Chondrocyte (in vitro differentiated cells): Measurements from ENCODE around the gene KMT5B. TPM values are rescaled to one million over a fixed set of nuclear protein-coding genes. Genes with fewer than 3 reads are reported as not detected.

Experiments used
- DNase-seq: peaks from one replicate; pipeline ENCODE4 v3.0.0; 2021; ENCODE audit warnings: mixed read lengths, low spot score
- H3K27ac Mint-ChIP-seq: one replicate; pipeline ENCODE4 v1.8.0; 2021; ENCODE audit warnings: mild to moderate bottlenecking, moderate library complexity, mixed read lengths; ENCODE audit not compliant: unreplicated experiment
- H3K27me3 Mint-ChIP-seq: 2 replicates; pipeline ENCODE4 v1.8.0; 2021; ENCODE audit warnings: low read depth, mixed read lengths
- H3K36me3 Mint-ChIP-seq: 2 replicates; pipeline ENCODE4 v1.8.0; 2021; ENCODE audit warnings: low read depth, mixed read lengths
- H3K4me1 Mint-ChIP-seq: 2 replicates; pipeline ENCODE4 v1.8.0; 2021; ENCODE audit warnings: low read depth, mild to moderate bottlenecking, mixed read lengths
- H3K4me3 Mint-ChIP-seq: one replicate; pipeline ENCODE4 v1.8.0; 2021; ENCODE audit warnings: mild to moderate bottlenecking, moderate library complexity, mixed read lengths; ENCODE audit not compliant: unreplicated experiment
- H3K9me3 Mint-ChIP-seq: 2 replicates; pipeline ENCODE4 v1.8.0; 2021; ENCODE audit warnings: low read depth, mixed read lengths
- total RNA-seq: library from RNA; stranded (reverse); gene quantifications from 3 replicates; pipeline ENCODE4 v1.2.1, GENCODE V29; 2021
- TF ChIP-seq, protein P1 (sequence below): fragments of 200-600 bp; sonication (generic); IDR thresholded peaks from 2 replicates; pipeline ENCODE4 v1.5.0; 2021; ENCODE audit warnings: antibody characterized with exemption, mild to moderate bottlenecking, moderate library complexity

KMT5B gene
- total RNA-seq, 1 donor from 2014 or later: 44.4 TPM

DNA sequence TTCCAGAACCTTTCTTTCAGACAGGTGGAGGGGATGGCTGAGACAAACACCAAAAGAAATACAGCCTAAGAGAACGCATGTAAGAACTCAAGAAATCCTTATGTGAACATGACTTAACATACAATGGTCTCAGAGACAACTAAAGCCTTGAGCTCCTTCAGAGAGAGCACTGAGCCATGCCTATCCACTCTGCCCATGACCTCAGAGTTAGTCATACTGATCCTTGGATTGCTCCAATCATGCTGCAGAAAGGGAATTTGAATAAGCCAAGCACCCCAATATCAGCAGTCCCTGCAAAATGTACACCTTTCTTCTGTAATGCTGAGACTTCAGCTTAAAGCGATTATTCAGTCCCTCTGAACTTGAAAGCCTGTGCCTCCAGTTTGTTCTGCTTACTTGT is 48.7 kb downstream of the KMT5B start:
- no peak overlapping the region for H3K27ac Mint-ChIP-seq
- H3K27me3 Mint-ChIP-seq: no peaks in the 10 kb centered on the region
- DNase-seq: no peak

DNA sequence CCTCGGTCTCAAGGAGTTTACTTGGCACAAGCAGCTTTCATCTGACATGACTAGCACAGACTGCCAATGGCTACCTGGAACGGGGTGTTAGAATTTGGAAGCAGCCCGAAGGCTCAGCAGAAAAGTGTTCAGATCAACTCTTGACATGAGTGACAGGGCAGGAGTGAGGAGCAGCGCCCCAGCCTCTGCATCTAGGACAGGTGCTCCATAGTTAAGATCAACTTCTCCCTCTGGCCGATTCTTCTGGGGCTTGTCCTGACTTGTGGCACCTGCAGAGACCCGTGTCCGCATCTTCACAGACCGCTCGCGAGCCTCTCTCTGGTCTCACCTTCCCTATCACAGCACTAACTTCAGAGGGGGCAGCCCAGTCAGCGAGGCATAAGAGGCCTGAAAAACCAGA is 49.4 kb downstream of the KMT5B start:
- no peak for DNase-seq
- no peak overlapping the region for H3K4me3 Mint-ChIP-seq
- no peak overlapping the region for H3K27ac Mint-ChIP-seq
- no peaks in the 10 kb centered on the region for H3K9me3 Mint-ChIP-seq
- no peaks in the 10 kb centered on the region for H3K27me3 Mint-ChIP-seq
- TF ChIP-seq, protein P1, sequence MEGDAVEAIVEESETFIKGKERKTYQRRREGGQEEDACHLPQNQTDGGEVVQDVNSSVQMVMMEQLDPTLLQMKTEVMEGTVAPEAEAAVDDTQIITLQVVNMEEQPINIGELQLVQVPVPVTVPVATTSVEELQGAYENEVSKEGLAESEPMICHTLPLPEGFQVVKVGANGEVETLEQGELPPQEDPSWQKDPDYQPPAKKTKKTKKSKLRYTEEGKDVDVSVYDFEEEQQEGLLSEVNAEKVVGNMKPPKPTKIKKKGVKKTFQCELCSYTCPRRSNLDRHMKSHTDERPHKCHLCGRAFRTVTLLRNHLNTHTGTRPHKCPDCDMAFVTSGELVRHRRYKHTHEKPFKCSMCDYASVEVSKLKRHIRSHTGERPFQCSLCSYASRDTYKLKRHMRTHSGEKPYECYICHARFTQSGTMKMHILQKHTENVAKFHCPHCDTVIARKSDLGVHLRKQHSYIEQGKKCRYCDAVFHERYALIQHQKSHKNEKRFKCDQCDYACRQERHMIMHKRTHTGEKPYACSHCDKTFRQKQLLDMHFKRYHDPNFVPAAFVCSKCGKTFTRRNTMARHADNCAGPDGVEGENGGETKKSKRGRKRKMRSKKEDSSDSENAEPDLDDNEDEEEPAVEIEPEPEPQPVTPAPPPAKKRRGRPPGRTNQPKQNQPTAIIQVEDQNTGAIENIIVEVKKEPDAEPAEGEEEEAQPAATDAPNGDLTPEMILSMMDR: no peak
- peaks cover 24% of the 10 kb centered on the region for H3K36me3 Mint-ChIP-seq
- peaks cover 8% of the 10 kb centered on the region for H3K4me1 Mint-ChIP-seq

More for the DNA sequence above, 48.7 kb downstream of the KMT5B start:
- Mint-ChIP-seq H3K36me3 (peaks cover 26% of the 10 kb centered on the region), H3K9me3 (no peaks in the 10 kb centered on the region), H3K4me1 (peaks cover 8% of the 10 kb centered on the region), H3K4me3 (no peak overlapping the region)
- TF ChIP-seq, protein P1: no peak

DNA sequence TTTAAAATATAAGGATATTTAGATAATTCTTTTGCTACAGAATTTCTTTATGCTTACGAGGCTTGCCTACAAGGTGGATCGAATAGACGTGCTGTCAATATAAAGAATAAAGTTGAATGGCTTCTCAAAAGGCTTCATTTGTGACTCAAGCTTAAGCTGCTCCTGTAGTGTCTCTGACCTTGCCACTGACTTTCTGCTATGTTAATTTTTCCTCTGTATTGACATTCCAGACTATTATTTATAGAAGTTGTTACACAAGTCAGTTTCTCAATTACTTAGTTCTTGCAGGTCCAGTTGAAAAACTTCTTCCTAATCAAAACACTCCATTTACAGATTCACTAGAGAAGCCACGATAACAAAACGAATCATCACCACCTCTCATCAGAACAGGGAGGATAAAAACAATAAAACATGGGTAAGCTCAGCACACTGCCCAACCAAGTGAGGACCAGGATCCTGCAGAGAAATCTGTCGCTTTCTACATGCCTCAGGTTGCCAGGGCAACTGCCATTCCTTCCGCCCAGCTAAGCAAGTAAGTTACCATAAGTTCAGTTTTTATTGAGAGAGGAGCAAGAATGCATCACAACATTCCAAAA is 52.9 kb downstream of the KMT5B start:
- H3K4me3 Mint-ChIP-seq: no peak overlapping the region
- H3K4me1 Mint-ChIP-seq: peaks cover 8% of the 10 kb centered on the region
- peaks cover 36% of the 10 kb centered on the region for H3K36me3 Mint-ChIP-seq
- DNase-seq: no peak
- H3K27ac Mint-ChIP-seq: peak overlapping the region; percentile 8
- H3K27me3 Mint-ChIP-seq: no peaks in the 10 kb centered on the region
- TF ChIP-seq, protein P1: no peak
- H3K9me3 Mint-ChIP-seq: no peaks in the 10 kb centered on the region

DNA sequence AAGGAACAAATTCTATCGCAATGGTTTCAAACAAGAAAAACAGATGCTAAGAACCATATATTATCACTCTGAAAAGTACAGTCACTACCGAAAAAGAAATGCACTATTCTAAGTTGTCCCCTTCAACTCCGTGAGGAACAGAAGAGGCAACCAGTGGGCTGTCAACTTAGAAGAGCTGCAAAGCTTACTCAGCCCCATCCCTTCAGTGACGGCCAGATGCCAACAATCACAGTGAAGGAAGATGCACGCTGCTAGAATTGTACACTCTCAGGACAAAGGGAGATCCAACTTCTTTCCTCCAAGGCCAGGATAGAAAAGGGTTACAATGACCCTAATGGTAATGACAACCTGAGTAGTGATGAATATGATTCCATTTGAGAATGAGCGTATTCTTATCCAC is 53.4 kb downstream of the KMT5B start:
- TF ChIP-seq, protein P1: no peak
- H3K9me3 Mint-ChIP-seq: no peaks in the 10 kb centered on the region
- DNase-seq: no peak
- peaks cover 38% of the 10 kb centered on the region for H3K36me3 Mint-ChIP-seq
- H3K4me3 Mint-ChIP-seq: no peak overlapping the region
- no peaks in the 10 kb centered on the region for H3K27me3 Mint-ChIP-seq
- H3K4me1 Mint-ChIP-seq: peaks cover 8% of the 10 kb centered on the region
- H3K27ac Mint-ChIP-seq: no peak overlapping the region

DNA sequence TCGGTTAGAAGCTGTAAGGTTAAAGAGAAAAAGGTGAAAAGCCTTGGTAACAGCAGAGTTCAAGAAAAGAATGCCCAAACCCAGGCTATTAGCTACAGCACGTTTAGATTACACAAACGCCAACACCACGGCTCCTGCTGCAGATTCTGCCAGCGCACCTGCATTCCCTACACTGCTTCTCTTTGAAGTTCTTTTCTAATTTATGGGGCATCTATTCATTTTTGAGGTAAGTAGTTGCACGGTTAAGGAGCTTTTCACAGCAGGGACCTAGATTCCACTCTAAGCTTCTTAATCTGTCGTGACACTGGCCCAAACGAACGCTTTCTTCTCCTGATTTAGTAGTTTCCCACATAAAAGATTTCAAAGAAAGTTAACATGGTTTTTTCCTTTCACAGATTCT is 53.9 kb downstream of the KMT5B start:
- Mint-ChIP-seq H3K4me1 (peaks cover 8% of the 10 kb centered on the region), H3K27me3 (no peaks in the 10 kb centered on the region), H3K9me3 (no peaks in the 10 kb centered on the region), H3K4me3 (no peak overlapping the region), H3K27ac (no peak overlapping the region), H3K36me3 (peaks cover 36% of the 10 kb centered on the region)
- TF ChIP-seq, protein P1: no peak
- no peak for DNase-seq
